NB4 (cell line): Measurements from ENCODE around the gene NOX4.

ENCODE experiments used
- MYC ChIP-seq: IDR thresholded peaks from 2 replicates; pipeline ENCODE4 v1.6.1; 2011; ENCODE audit warnings: low read depth, low read length
- POLR2A ChIP-seq: IDR thresholded peaks from 2 replicates; pipeline ENCODE4 v1.6.1; 2011; ENCODE audit warnings: mild to moderate bottlenecking; ENCODE audit not compliant: insufficient read length; ENCODE audit errors: extremely low read depth
- TF ChIP-seq, protein P1 (sequence below): IDR thresholded peaks from one replicate; pipeline ENCODE4 v1.5.1; 2012; ENCODE audit warnings: low read depth, low read length
- TF ChIP-seq, protein P2 (sequence below): IDR thresholded peaks from 2 replicates; pipeline ENCODE4 v1.6.1; 2011; ENCODE audit warnings: low read depth, low read length

DNA sequence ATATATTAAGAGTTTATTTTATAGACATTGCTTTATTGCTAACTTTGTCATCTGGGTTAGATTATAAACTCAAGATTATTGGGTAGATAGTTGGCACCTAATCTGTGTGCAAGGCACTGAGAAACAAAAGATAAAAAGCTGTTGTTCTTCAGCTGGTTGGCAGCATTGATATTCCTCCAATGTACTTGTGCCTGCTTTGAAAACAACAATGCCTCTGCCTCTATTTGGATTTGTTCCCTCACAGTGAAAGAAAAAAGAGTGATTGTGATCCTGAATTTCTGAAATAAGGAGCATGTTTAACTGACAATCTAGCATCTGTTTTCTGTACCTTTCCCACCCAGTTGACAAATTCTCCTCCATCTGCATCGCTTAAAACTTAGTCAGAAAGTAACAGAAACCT, 215.2 kb downstream of the NOX4 start:
- TF ChIP-seq, protein P1, sequence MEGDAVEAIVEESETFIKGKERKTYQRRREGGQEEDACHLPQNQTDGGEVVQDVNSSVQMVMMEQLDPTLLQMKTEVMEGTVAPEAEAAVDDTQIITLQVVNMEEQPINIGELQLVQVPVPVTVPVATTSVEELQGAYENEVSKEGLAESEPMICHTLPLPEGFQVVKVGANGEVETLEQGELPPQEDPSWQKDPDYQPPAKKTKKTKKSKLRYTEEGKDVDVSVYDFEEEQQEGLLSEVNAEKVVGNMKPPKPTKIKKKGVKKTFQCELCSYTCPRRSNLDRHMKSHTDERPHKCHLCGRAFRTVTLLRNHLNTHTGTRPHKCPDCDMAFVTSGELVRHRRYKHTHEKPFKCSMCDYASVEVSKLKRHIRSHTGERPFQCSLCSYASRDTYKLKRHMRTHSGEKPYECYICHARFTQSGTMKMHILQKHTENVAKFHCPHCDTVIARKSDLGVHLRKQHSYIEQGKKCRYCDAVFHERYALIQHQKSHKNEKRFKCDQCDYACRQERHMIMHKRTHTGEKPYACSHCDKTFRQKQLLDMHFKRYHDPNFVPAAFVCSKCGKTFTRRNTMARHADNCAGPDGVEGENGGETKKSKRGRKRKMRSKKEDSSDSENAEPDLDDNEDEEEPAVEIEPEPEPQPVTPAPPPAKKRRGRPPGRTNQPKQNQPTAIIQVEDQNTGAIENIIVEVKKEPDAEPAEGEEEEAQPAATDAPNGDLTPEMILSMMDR, result no peak
- TF ChIP-seq, protein P2, sequence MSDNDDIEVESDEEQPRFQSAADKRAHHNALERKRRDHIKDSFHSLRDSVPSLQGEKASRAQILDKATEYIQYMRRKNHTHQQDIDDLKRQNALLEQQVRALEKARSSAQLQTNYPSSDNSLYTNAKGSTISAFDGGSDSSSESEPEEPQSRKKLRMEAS, result no peak
- TF ChIP-seq POLR2A (no peak), MYC (no peak)
